Liver (tissue), 9 donors: ENCODE data around the gene APOL6. TPM values are rescaled to one million over a fixed set of nuclear protein-coding genes. Genes with fewer than 3 reads are reported as not detected.

Source experiments
- DNase-seq: peaks from one replicate; pipeline ENCODE4 v3.0.0-alpha.2; 2017; ENCODE audit warnings: low spot score
- H3K27ac ChIP-seq, 2 donors: one replicate each; pipeline ENCODE4 v1.7.0; 2013; ENCODE audit warnings: inconsistent platforms in 2 of 2, low read length in 2 of 2, control low read depth in 1 of 2, low read depth in 1 of 2, mild to moderate bottlenecking in 1 of 2
- H3K27me3 ChIP-seq, 4 donors: one replicate each; pipeline versions ENCODE4 v1.6.1 to v1.7.0; 2013; ENCODE audit warnings: low read length in 3 of 4, inconsistent platforms in 1 of 4, mild to moderate bottlenecking in 1 of 4, moderate library complexity in 1 of 4; ENCODE audit not compliant: control insufficient read depth in 4 of 4, insufficient read depth in 4 of 4
- H3K36me3 ChIP-seq, 4 donors: one replicate each; pipeline versions ENCODE4 v1.6.1 to v1.7.0; 2013; ENCODE audit warnings: low read length in 3 of 4, mild to moderate bottlenecking in 3 of 4, low read depth in 1 of 4, moderate library complexity in 1 of 4; ENCODE audit not compliant: control insufficient read depth in 4 of 4, insufficient read depth in 3 of 4
- H3K4me1 ChIP-seq, 4 donors: one replicate each; pipeline versions ENCODE4 v1.6.1 to v1.7.0; 2013; ENCODE audit warnings: low read length in 3 of 4, mild to moderate bottlenecking in 3 of 4, moderate library complexity in 1 of 4; ENCODE audit not compliant: control insufficient read depth in 4 of 4, insufficient read depth in 4 of 4
- H3K4me3 ChIP-seq, 3 donors: one replicate each; pipeline versions ENCODE4 v1.6.1 to v1.7.0; 2013; ENCODE audit warnings: low read length in 3 of 3, control low read depth in 1 of 3, low read depth in 1 of 3, mild to moderate bottlenecking in 1 of 3
- H3K9ac ChIP-seq, 2 donors: one replicate each; pipeline ENCODE4 v1.7.0; 2013; ENCODE audit warnings: low read length in 2 of 2, mild to moderate bottlenecking in 2 of 2, moderate library complexity in 2 of 2, control low read depth in 1 of 2, low read depth in 1 of 2
- H3K9me3 ChIP-seq, 4 donors: one replicate each; pipeline versions ENCODE4 v1.6.1 to v1.7.0; 2013; ENCODE audit warnings: low read length in 3 of 4; ENCODE audit not compliant: control insufficient read depth in 4 of 4
- ATF3 ChIP-seq: IDR thresholded peaks from 2 replicates; pipeline ENCODE4 v1.6.1; 2016; ENCODE audit warnings: antibody characterized with exemption
- CTCF ChIP-seq: fragments of 150-350 bp; IDR thresholded peaks from 2 replicates; pipeline ENCODE4 v1.5.1; 2017; ENCODE audit warnings: improper control_type of control experiment, low read depth, low read length; ENCODE audit not compliant: missing input control
- EGR1 ChIP-seq, 2 donors: IDR thresholded peaks; 2 replicates each; pipeline ENCODE4 v1.6.1; 2016 to 2018; ENCODE audit warnings: antibody characterized with exemption in 2 of 2, low read depth in 2 of 2
- FOXA1 ChIP-seq: IDR thresholded peaks from 2 replicates; pipeline ENCODE4 v1.6.1; 2016; ENCODE audit warnings: antibody characterized with exemption
- FOXA2 ChIP-seq: IDR thresholded peaks from 2 replicates; pipeline ENCODE4 v1.6.1; 2016; ENCODE audit warnings: antibody characterized with exemption
- GABPA ChIP-seq, 2 donors: IDR thresholded peaks in 1 of 2; conservative IDR thresholded peaks in 1 of 2; 2 replicates each; pipeline ENCODE4 v1.6.1; 2016; ENCODE audit warnings: antibody characterized with exemption in 2 of 2, mild to moderate bottlenecking in 1 of 2, moderate library complexity in 1 of 2
- HNF4A ChIP-seq, 2 donors: conservative IDR thresholded peaks; 2 replicates each; pipeline ENCODE4 v1.6.1; 2016; ENCODE audit warnings: antibody characterized with exemption in 2 of 2, mild to moderate bottlenecking in 2 of 2
- HNF4G ChIP-seq: IDR thresholded peaks from 2 replicates; pipeline ENCODE4 v1.6.1; 2016; ENCODE audit warnings: antibody characterized with exemption
- JUND ChIP-seq, 2 donors: IDR thresholded peaks; 2 replicates each; pipeline ENCODE4 v1.6.1; 2016; ENCODE audit warnings: antibody characterized with exemption in 2 of 2
- MAX ChIP-seq: IDR thresholded peaks from 2 replicates; pipeline ENCODE4 v1.6.1; 2016; ENCODE audit warnings: antibody characterized with exemption
- NR2F2 ChIP-seq: IDR thresholded peaks from 2 replicates; pipeline ENCODE4 v1.6.1; 2016; ENCODE audit warnings: antibody characterized with exemption
- RAD21 ChIP-seq, 2 donors: IDR thresholded peaks; 2 replicates each; pipeline ENCODE4 v1.6.1; 2016; ENCODE audit warnings: antibody characterized with exemption in 2 of 2, mild to moderate bottlenecking in 2 of 2
- RXRA ChIP-seq, 2 donors: IDR thresholded peaks; 2 replicates each; pipeline ENCODE4 v1.6.1; 2017 to 2018; ENCODE audit warnings: antibody characterized with exemption in 2 of 2, mild to moderate bottlenecking in 1 of 2
- SP1 ChIP-seq: IDR thresholded peaks from 2 replicates; pipeline ENCODE4 v1.6.1; 2018; ENCODE audit warnings: antibody characterized with exemption, mild to moderate bottlenecking
- TAF1 ChIP-seq: conservative IDR thresholded peaks from 2 replicates; pipeline ENCODE4 v1.6.1; 2016; ENCODE audit warnings: antibody characterized with exemption, mild to moderate bottlenecking
- YY1 ChIP-seq: IDR thresholded peaks from 2 replicates; pipeline ENCODE4 v1.6.1; 2016; ENCODE audit warnings: antibody characterized with exemption, mild to moderate bottlenecking
- ZBTB33 ChIP-seq: IDR thresholded peaks from 2 replicates; pipeline ENCODE4 v1.6.1; 2016; ENCODE audit warnings: antibody characterized with exemption
- WGBS: extraction: QIAGEN DNeasy Blood & Tissue Kit; methylation state at CpG from one replicate; pipeline ENCODE4 v1.1.7; 2013; 5-methylcytosine and 5-hydroxymethylcytosine counted together
- polyA plus RNA-seq, 2 donors: library from polyadenylated mRNA; stranded (reverse) in 1 of 2; unstranded in 1 of 2; fragments of 200-250 nt in 1 of 2; fragments of >200 nt in 1 of 2; fragmentation: Nextera tagmentation in 1 of 2; extraction: Ambion mirVana in 1 of 2; gene quantifications; one replicate each; pipeline versions ENCODE4 v1.2.1 to v1.2.3, GENCODE V29; 2013 to 2015
- total RNA-seq, 2 donors: library from RNA; depleted of rRNA; stranded (reverse); fragments of >200 nt; gene quantifications; one replicate each; pipeline ENCODE4 v1.2.3, GENCODE V29; 2014
- TF ChIP-seq, protein P1 (sequence below): IDR thresholded peaks from 2 replicates; pipeline ENCODE4 v1.6.1; 2016; ENCODE audit warnings: antibody characterized with exemption, mild to moderate bottlenecking
- donor health status: healthy.
- donor health status: healthy.
- donor health status: healthy.
- donor health status: healthy.
- donor health status: healthy.

The APOL6 gene
- total and polyA plus RNA-seq, 4 donors, result 10.3 to 80.1 (median 17.3) TPM

GRCh38 chr22:35615156-35615555 is 33.1 kb upstream of the APOL6 start:
- Histone ChIP-seq H3K36me3 (no peaks in the 10 kb centered on the region), H3K4me3 (no peak overlapping the region), H3K27ac (no peak overlapping the region), H3K27me3 (no peaks in the 10 kb centered on the region), H3K9me3 (no peaks in the 10 kb centered on the region), H3K9ac (no peak overlapping the region), H3K4me1 (peaks cover 0 to 7% (median 4%) of the 10 kb centered on the region in 4 donors)
- TF ChIP-seq ZBTB33, result no peak
- no peak for TF ChIP-seq JUND (IDR thresholded peaks at IDR 0.05)
- TF ChIP-seq GABPA (IDR thresholded peaks at IDR 0.05 in 1 of 2, conservative IDR thresholded peaks at IDR 0.05 in 1 of 2), result no peak
- no peak for TF ChIP-seq HNF4A (conservative IDR thresholded peaks at IDR 0.05)
- no peak for TF ChIP-seq TAF1
- TF ChIP-seq, protein P1, sequence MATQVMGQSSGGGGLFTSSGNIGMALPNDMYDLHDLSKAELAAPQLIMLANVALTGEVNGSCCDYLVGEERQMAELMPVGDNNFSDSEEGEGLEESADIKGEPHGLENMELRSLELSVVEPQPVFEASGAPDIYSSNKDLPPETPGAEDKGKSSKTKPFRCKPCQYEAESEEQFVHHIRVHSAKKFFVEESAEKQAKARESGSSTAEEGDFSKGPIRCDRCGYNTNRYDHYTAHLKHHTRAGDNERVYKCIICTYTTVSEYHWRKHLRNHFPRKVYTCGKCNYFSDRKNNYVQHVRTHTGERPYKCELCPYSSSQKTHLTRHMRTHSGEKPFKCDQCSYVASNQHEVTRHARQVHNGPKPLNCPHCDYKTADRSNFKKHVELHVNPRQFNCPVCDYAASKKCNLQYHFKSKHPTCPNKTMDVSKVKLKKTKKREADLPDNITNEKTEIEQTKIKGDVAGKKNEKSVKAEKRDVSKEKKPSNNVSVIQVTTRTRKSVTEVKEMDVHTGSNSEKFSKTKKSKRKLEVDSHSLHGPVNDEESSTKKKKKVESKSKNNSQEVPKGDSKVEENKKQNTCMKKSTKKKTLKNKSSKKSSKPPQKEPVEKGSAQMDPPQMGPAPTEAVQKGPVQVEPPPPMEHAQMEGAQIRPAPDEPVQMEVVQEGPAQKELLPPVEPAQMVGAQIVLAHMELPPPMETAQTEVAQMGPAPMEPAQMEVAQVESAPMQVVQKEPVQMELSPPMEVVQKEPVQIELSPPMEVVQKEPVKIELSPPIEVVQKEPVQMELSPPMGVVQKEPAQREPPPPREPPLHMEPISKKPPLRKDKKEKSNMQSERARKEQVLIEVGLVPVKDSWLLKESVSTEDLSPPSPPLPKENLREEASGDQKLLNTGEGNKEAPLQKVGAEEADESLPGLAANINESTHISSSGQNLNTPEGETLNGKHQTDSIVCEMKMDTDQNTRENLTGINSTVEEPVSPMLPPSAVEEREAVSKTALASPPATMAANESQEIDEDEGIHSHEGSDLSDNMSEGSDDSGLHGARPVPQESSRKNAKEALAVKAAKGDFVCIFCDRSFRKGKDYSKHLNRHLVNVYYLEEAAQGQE, result no peak
- TF ChIP-seq EGR1 (IDR thresholded peaks at IDR 0.05; ENCODE audit: low read depth in 2 of 2), result no peak
- no peak for TF ChIP-seq ATF3
- no peak for TF ChIP-seq YY1
- no peak for TF ChIP-seq MAX
- TF ChIP-seq SP1, result no peak
- TF ChIP-seq RXRA (IDR thresholded peaks at IDR 0.05), result no peak
- TF ChIP-seq FOXA2, result no peak
- TF ChIP-seq RAD21 (IDR thresholded peaks at IDR 0.05), result no peak
- no peak for TF ChIP-seq NR2F2
- WGBS, result 73% methylated on average over 6 of the region's 6 CpGs
- DNase-seq, result no peak

DNA sequence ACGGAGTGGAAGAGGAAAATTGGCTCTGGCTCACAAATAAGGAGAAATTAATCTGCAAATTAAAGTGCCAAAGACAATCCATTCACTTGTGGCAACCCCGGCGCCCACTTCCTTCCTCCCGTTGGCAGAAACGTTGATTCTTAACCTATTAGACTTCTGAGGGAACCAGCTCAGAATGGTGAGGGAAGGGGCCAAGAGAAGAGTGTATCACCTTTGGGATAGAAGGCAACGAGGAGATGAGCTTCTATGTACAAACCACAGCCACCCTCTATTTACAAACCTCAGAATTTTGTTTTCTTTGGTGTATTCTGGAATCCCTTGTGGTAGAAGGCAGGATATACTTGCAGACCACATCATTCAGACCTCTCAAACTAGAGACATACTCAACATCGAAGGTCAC is 32.2 kb upstream of the APOL6 start:
- Histone ChIP-seq H3K4me1 (peaks cover 0 to 7% (median 4%) of the 10 kb centered on the region in 4 donors), H3K9me3 (no peaks in the 10 kb centered on the region), H3K9ac (no peak overlapping the region), H3K27me3 (no peaks in the 10 kb centered on the region), H3K27ac (no peak overlapping the region), H3K36me3 (no peaks in the 10 kb centered on the region), H3K4me3 (no peak overlapping the region)
- no peak for DNase-seq
- 70% methylated on average over 7 of the region's 7 CpGs for WGBS
- no peak for TF ChIP-seq HNF4G
- TF ChIP-seq FOXA2, result no peak
- TF ChIP-seq TAF1, result no peak
- no peak for TF ChIP-seq CTCF
- no peak for TF ChIP-seq HNF4A (conservative IDR thresholded peaks at IDR 0.05)
- no peak for TF ChIP-seq MAX
- TF ChIP-seq ATF3, result no peak
- TF ChIP-seq EGR1 (IDR thresholded peaks at IDR 0.05; ENCODE audit: low read depth in 2 of 2), result no peak
- no peak for TF ChIP-seq FOXA1
- no peak for TF ChIP-seq NR2F2
- no peak for TF ChIP-seq ZBTB33
- no peak for TF ChIP-seq JUND (IDR thresholded peaks at IDR 0.05)
- TF ChIP-seq, protein P1, result no peak
